K562 (cell line): Measurements from ENCODE around the gene SRL.

Experiments
- PHF20 ChIP-seq: fragments of 450-650 bp; IDR thresholded peaks from 2 replicates; pipeline ENCODE4 v1.6.1; 2018; ENCODE audit not compliant: partially characterized antibody
- ZBTB17 ChIP-seq: fragments of 450-650 bp; formaldehyde crosslinking; IDR thresholded peaks from 2 replicates; pipeline ENCODE4 v1.4.0; 2020; ENCODE audit warnings: mild to moderate bottlenecking

DNA sequence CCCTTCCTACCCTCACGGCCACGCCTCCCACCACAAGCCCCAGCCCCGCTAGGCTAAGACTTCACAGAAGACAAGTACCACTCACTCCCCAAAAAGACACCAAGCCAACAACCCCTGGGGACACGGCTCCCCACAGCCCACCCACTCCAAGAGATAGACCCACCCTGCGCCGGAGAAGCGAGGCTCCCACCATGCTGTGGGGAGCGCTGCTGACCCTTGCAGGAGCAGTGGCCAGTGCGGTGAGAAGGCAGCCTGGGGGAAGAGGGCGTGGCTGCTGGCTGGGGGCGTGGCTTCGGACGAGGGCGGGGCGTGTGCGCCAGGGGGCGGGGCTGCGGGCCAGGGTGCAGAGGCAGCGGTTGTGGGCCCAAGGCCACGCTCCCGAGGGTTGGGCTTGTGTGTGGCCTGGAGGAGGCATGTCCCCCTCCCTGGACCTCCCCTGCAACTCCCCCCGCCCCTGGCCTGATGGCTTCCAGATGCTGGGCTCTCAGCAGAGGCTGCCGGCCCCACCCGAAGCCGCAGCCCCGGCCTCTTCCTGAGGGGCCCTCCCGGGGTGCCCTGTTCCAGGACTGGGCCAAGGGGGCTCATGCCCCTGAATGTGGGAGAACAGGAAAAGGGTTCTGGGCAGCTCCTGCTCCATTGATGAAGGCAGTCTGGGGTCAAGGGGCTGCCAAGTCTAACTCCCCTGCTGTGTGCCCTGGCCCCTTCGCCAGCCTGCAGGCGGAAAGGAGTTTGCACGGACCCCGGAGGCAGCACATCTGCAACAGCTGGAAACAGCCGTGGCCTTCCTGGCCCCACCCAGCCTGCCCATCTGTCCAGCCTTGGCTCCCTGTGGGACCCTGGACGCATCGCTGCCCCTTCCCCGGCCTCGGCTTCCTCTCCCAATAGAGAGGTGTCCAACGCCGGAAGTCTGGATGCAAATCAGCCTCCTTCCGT is 21.9 kb upstream of the SRL start:
- TF ChIP-seq ZBTB17 (CRISPR knock-in tag) = no peak
- no peak for TF ChIP-seq PHF20
